ENCODE data around the gene RASA3. TPM values are rescaled to one million over a fixed set of nuclear protein-coding genes. Genes with fewer than 3 reads are reported as not detected.

Gene RASA3
- total RNA-seq, 1 experiment from 2014 or later: 9.1 TPM

- Histone ChIP-seq H3K27me3 (ENCODE audit: low read length) (no peaks in the 10 kb centered on the region), H3K4me1 (ENCODE audit: insufficient read depth, low read length) (no peaks in the 10 kb centered on the region), H2AFZ (ENCODE audit: low read length) (no peak overlapping the region), H3K9ac (ENCODE audit: low read length) (no peak overlapping the region), H4K20me1 (ENCODE audit: low read length) (no peaks in the 10 kb centered on the region), H3K36me3 (ENCODE audit: low read depth, low read length) (no peaks in the 10 kb centered on the region), H3K4me2 (ENCODE audit: low read length) (no peak overlapping the region), H3K9me3 (ENCODE audit: low read length) (no peaks in the 10 kb centered on the region), H3K79me2 (ENCODE audit: low read length) (0 out of 2 replicates have a peak, but pooled peaks cover 5% of the 10 kb centered on the region), H3F3A (ENCODE audit: low read length, unreplicated experiment) (no peaks in the 10 kb centered on the region), H3K9me2 (replicated peaks; ENCODE audit: low read length) (no peaks in the 10 kb centered on the region), H3K4me3 (ENCODE audit: low read length) (no peak overlapping the region), H3K27ac (ENCODE audit: low read length) (no peak overlapping the region)
- ATAC-seq: no peak
- no peak for DNase-seq
- no TSS peak for BruUV-seq (replicated peaks)
- intact Hi-C loops (cut with micrococcal nuclease): no loop called here
- CTCF ChIA-PET: no interaction called here
- POLR2A ChIA-PET (ENCODE audit: unreplicated experiment): no interaction called here
- TF ChIP-seq EZH2phosphoT487 (IDR thresholded peaks at IDR 0.05; ENCODE audit: borderline replicate concordance, low read length) (no peak), EZH2 (IDR thresholded peaks at IDR 0.05; ENCODE audit: low read length, unreplicated experiment) (no peak)
- TF ChIP-seq, protein P1, sequence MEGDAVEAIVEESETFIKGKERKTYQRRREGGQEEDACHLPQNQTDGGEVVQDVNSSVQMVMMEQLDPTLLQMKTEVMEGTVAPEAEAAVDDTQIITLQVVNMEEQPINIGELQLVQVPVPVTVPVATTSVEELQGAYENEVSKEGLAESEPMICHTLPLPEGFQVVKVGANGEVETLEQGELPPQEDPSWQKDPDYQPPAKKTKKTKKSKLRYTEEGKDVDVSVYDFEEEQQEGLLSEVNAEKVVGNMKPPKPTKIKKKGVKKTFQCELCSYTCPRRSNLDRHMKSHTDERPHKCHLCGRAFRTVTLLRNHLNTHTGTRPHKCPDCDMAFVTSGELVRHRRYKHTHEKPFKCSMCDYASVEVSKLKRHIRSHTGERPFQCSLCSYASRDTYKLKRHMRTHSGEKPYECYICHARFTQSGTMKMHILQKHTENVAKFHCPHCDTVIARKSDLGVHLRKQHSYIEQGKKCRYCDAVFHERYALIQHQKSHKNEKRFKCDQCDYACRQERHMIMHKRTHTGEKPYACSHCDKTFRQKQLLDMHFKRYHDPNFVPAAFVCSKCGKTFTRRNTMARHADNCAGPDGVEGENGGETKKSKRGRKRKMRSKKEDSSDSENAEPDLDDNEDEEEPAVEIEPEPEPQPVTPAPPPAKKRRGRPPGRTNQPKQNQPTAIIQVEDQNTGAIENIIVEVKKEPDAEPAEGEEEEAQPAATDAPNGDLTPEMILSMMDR (conservative IDR thresholded peaks at IDR 0.05; ENCODE audit: low read depth, low read length): no peak
Measured at GRCh38 chr13:114056205-114057013, 76.0 kb downstream of the RASA3 start.

DNA sequence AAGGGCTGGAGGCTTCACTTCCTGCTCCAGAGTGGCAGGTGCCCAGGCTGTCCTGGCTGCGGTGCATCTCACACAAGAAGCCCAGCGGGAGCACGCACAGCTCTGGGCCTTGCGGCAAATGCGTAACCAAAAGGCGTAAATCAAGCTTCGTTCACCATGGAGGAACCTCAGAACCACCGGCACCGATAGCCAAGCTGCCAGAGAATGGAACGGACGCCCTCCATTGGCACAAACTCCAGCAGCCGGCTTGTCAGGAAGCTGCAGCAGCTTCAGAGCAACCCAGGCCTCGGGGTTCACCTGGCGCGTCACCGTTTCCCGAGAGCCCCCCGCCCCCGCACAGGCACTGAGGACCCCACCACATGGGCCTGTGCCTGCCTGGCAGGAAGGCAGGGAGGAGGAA, 76.7 kb downstream of the RASA3 start:
- Histone ChIP-seq H3K9me2 (replicated peaks; ENCODE audit: low read length) (no peaks in the 10 kb centered on the region), H3K27me3 (ENCODE audit: low read length) (no peaks in the 10 kb centered on the region), H3K27ac (ENCODE audit: low read length) (no peak overlapping the region), H3K4me3 (ENCODE audit: low read length) (no peak overlapping the region), H3K9ac (ENCODE audit: low read length) (no peak overlapping the region), H2AFZ (ENCODE audit: low read length) (no peak overlapping the region), H3K4me2 (ENCODE audit: low read length) (no peak overlapping the region), H3K4me1 (ENCODE audit: insufficient read depth, low read length) (no peaks in the 10 kb centered on the region), H3K9me3 (ENCODE audit: low read length) (no peaks in the 10 kb centered on the region), H3F3A (ENCODE audit: low read length, unreplicated experiment) (no peaks in the 10 kb centered on the region), H3K36me3 (ENCODE audit: low read depth, low read length) (no peaks in the 10 kb centered on the region), H4K20me1 (ENCODE audit: low read length) (no peaks in the 10 kb centered on the region), H3K79me2 (ENCODE audit: low read length) (0 out of 2 replicates have a peak, but pooled peaks cover 5% of the 10 kb centered on the region)
- intact Hi-C loops (cut with micrococcal nuclease): no loop called here
- DNase-seq (no peak), ATAC-seq (no peak)
- ChIA-PET POLR2A (ENCODE audit: unreplicated experiment) (no interaction called here), CTCF (no interaction called here)
- BruUV-seq (replicated peaks): no TSS peak
- TF ChIP-seq, protein P1 (conservative IDR thresholded peaks at IDR 0.05; ENCODE audit: low read depth, low read length): no peak
- TF ChIP-seq EZH2phosphoT487 (IDR thresholded peaks at IDR 0.05; ENCODE audit: borderline replicate concordance, low read length): no peak
- no peak for TF ChIP-seq EZH2 (IDR thresholded peaks at IDR 0.05; ENCODE audit: low read length, unreplicated experiment)

GRCh38 chr13:114054830-114055439, 77.5 kb downstream of the RASA3 start:
- no peaks in the 10 kb centered on the region for H3K9me3 ChIP-seq (ENCODE audit: low read length)
- H3K4me2 ChIP-seq (ENCODE audit: low read length): no peak overlapping the region
- BruUV-seq (replicated peaks): no TSS peak
- H3K4me1 ChIP-seq (ENCODE audit: insufficient read depth, low read length): no peaks in the 10 kb centered on the region
- ChIA-PET CTCF (no interaction called here), POLR2A (ENCODE audit: unreplicated experiment) (no interaction called here)
- intact Hi-C loops (cut with micrococcal nuclease): no loop called here
- H2AFZ ChIP-seq (ENCODE audit: low read length): no peak overlapping the region
- 0 out of 2 replicates have a peak, but pooled peaks cover 1% of the 10 kb centered on the region for H3K79me2 ChIP-seq (ENCODE audit: low read length)
- H3K36me3 ChIP-seq (ENCODE audit: low read depth, low read length): no peaks in the 10 kb centered on the region
- H3K9ac ChIP-seq (ENCODE audit: low read length): no peak overlapping the region
- H3K4me3 ChIP-seq (ENCODE audit: low read length): no peak overlapping the region
- H3F3A ChIP-seq (ENCODE audit: low read length, unreplicated experiment): no peaks in the 10 kb centered on the region
- DNase-seq: no peak
- no peaks in the 10 kb centered on the region for H4K20me1 ChIP-seq (ENCODE audit: low read length)
- no peaks in the 10 kb centered on the region for H3K27me3 ChIP-seq (ENCODE audit: low read length)
- no peak for ATAC-seq
- no peak overlapping the region for H3K27ac ChIP-seq (ENCODE audit: low read length)
- no peak for TF ChIP-seq EZH2phosphoT487 (IDR thresholded peaks at IDR 0.05; ENCODE audit: borderline replicate concordance, low read length)
- no peak for TF ChIP-seq EZH2 (IDR thresholded peaks at IDR 0.05; ENCODE audit: low read length, unreplicated experiment)
- TF ChIP-seq, protein P1 (conservative IDR thresholded peaks at IDR 0.05; ENCODE audit: low read depth, low read length): no peak
- H3K9me2 ChIP-seq (replicated peaks; ENCODE audit: low read length): no peaks in the 10 kb centered on the region
